Globus pallidus (tissue), 1 donor: Measurements from ENCODE around the gene PDSS2.
A peak's percentile ranks its signal among the peaks of the same experiment; 100 is the strongest.
"Not testable (repeated sequence)": the region's sequence is repeated elsewhere in the genome, so short reads cannot be mapped to it uniquely, and the experiment has no call there.

Experiments
- DNase-seq: peaks from one replicate; pipeline ENCODE4 v3.0.0-alpha.2; 2015; ENCODE audit warnings: low spot score

Gene PDSS2

GRCh38 chr6:107475360-107475759 lies 16.0 kb upstream of the PDSS2 start:
- not testable (repeated sequence) for DNase-seq

GRCh38 chr6:107473660-107474059 lies 14.3 kb upstream of the PDSS2 start:
- no peak for DNase-seq

GRCh38 chr6:107470364-107470763 lies 11.0 kb upstream of the PDSS2 start:
- no peak for DNase-seq

- no peak for DNase-seq
Measured at GRCh38 chr6:107466062-107466461, 6.7 kb upstream of the PDSS2 start.

- no peak for DNase-seq
Measured at GRCh38 chr6:107460083-107460631, 793 bp upstream of the PDSS2 start.

- peak; percentile 0 for DNase-seq
Measured at GRCh38 chr6:107458672-107459282, 587 bp downstream of the PDSS2 start.

GRCh38 chr6:107448776-107449175 lies 10.6 kb downstream of the PDSS2 start:
- DNase-seq: no peak

- no peak for DNase-seq
Measured at GRCh38 chr6:107447663-107448216, 11.6 kb downstream of the PDSS2 start.

- DNase-seq: no peak
Measured at GRCh38 chr6:107444277-107444676, 15.1 kb downstream of the PDSS2 start.

- DNase-seq: no peak
Measured at GRCh38 chr6:107443608-107444267, 15.6 kb downstream of the PDSS2 start.

GRCh38 chr6:107442938-107443607 lies 16.3 kb downstream of the PDSS2 start:
- no peak for DNase-seq

- DNase-seq: no peak
Measured at GRCh38 chr6:107441682-107442081, 17.7 kb downstream of the PDSS2 start.

- DNase-seq: no peak
Measured at GRCh38 chr6:107440936-107441335, 18.4 kb downstream of the PDSS2 start.

GRCh38 chr6:107439406-107439805 lies 20.0 kb downstream of the PDSS2 start:
- DNase-seq: no peak

GRCh38 chr6:107437691-107438090 lies 21.7 kb downstream of the PDSS2 start:
- DNase-seq: no peak

GRCh38 chr6:107436881-107437280 lies 22.5 kb downstream of the PDSS2 start:
- no peak for DNase-seq

GRCh38 chr6:107435798-107436197 lies 23.6 kb downstream of the PDSS2 start:
- DNase-seq: no peak

- DNase-seq: no peak
Measured at GRCh38 chr6:107434812-107435211, 24.6 kb downstream of the PDSS2 start.

GRCh38 chr6:107425951-107426350 lies 33.4 kb downstream of the PDSS2 start:
- DNase-seq: not testable (repeated sequence)

GRCh38 chr6:107423474-107423990 lies 35.8 kb downstream of the PDSS2 start:
- no peak for DNase-seq

GRCh38 chr6:107421696-107422256 lies 37.6 kb downstream of the PDSS2 start:
- DNase-seq: no peak

GRCh38 chr6:107419733-107420132 lies 39.6 kb downstream of the PDSS2 start:
- DNase-seq: no peak
